CD4-positive, alpha-beta T cell treated with Interleukin-17A for 4 hours (primary cell): ENCODE measurements around the gene ZNF221.

Experiments used
- DNase-seq: peaks from one replicate; pipeline ENCODE4 v3.0.0-alpha.2; 2020; ENCODE audit warnings: mixed read lengths

ZNF221 gene

GRCh38 chr19:43960411-43960810 lies 9.4 kb downstream of the ZNF221 start:
- DNase-seq, result no peak

GRCh38 chr19:43966079-43966694 lies 15.2 kb downstream of the ZNF221 start:
- no peak for DNase-seq

GRCh38 chr19:43976732-43977131 lies 25.7 kb downstream of the ZNF221 start:
- no peak for DNase-seq

- no peak for DNase-seq
These were observed 32.5 kb downstream of the ZNF221 start for GRCh38 chr19:43983544-43983911.

- DNase-seq, result peak; percentile 79
These were observed 33.1 kb downstream of the ZNF221 start, which contains the start of gene ZNF155 for GRCh38 chr19:43983912-43984686. TSS of gene ZNF155 (plus strand) at chr19:43984188. CDS start at chr19:43988544, 4,356 bp downstream.

- no peak for DNase-seq
These were observed 33.6 kb downstream of the ZNF221 start for GRCh38 chr19:43984687-43985000.

GRCh38 chr19:43997631-43998290 lies 46.7 kb downstream of the ZNF221 start:
- DNase-seq, result no peak

- DNase-seq, result no peak
These were observed 51.2 kb downstream of the ZNF221 start for GRCh38 chr19:44002212-44002565.

- DNase-seq, result peak; percentile 86
These were observed 51.8 kb downstream of the ZNF221 start, which contains the start of gene ZNF230 for GRCh38 chr19:44002566-44003460. TSS of gene ZNF230 (plus strand) at chr19:44002957. CDS start at chr19:44007079, 4,122 bp downstream.

- no peak for DNase-seq
These were observed 52.5 kb downstream of the ZNF221 start for GRCh38 chr19:44003461-44004009.

- DNase-seq, result no peak
These were observed 54.9 kb downstream of the ZNF221 start for GRCh38 chr19:44005973-44006372.

- no peak for DNase-seq
These were observed 56.4 kb downstream of the ZNF221 start for GRCh38 chr19:44007473-44007872.

- DNase-seq, result no peak
These were observed 59.4 kb downstream of the ZNF221 start for GRCh38 chr19:44010468-44010867.
